Middle frontal gyrus (tissue), 1 donor: ENCODE results near the gene ENTPD2.

ENCODE experiments used
- DNase-seq: peaks from one replicate; pipeline ENCODE4 v3.0.0-alpha.2; 2015; ENCODE audit warnings: low spot score; ENCODE audit errors: extremely low spot score

The ENTPD2 gene

DNA sequence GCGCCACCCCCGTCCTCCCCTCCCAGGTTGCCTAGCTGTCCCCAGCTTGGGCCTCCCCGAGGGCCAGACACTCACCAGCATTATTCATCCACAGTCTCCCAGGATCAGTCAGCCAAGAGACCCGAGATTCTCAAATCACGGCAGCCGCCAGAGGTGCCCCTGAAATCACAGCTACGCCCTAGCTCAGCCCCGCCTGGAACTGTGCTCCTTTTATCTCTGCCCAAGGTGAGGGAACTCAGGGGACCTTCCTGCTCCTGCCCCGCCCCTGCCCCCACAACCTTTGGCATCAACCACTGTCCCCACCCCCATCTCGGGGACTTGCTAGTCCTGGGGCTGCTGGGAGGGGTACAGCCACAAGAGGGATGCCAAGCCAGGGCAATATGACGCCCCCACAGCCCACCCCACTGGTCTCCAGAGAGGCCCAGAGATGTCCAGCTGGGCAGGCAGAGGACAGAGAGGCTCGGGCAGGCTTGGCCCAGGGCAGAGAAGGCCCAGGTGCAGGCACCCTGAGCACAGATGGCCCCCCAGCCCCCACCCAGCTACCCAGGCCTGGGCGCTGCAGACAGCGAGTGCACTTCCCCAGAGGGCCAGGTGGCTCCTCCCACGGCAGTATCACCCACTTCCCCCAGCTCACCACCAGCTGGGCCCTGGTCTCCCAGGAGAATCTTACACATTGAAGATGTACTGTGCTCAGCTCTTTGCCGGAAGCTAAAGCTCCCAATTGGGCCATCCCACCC, 21.8 kb downstream of the ENTPD2 start, which contains the start of gene FUT7:
TSS of gene FUT7 (minus strand) at position 185 of the 737 bp plus-strand sequence. CDS start at position 88, 97 bp downstream.
- DNase-seq = no peak

DNA sequence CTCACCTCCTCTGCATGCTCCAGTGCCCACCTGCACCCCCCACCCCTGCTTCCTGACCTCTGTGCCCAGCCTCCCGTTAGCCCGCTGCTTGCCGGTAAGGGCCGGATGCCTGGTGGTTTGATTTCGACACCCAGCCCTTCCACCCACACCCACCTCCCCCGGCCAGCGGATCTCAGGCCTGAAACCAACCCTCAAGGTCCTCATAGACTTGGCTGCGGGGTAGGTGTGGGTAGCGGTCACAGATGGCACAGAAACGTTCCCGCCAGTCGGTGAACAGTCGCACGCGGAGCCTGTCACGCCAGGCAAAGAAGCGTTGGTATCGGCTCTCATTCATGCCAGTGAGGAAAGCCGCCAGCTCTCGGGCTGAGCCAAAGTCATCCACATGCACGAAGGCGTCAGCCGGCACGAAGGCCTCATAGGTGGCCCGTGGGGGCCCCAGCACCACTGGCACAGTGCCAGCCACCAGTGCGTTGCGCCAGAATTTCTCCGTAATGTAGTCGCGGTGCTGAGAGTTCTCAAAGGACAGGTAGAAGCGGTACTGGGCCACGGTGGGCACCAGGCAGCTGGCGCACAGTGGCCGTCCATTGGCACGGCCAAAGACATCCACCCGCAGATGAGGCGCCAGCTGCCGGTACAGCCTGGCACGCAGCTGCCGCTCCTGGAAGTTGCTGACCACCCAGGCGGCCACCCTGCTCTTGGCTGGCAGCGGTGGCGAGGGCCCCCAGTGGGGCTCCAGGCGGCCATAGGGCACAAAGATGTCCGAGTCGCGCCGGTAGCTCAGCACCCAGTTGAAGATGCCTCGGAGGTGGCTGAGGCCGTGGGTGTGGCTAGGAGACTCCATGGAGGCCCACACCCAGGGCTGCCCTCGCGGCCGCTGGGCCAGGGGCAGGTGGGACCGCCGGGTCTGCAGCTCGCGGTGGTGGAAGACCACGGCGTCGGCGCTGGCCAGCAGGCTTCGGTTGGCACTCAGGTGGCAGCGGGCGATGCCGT, 23.0 kb downstream of the ENTPD2 start:
- DNase-seq = no peak

DNA sequence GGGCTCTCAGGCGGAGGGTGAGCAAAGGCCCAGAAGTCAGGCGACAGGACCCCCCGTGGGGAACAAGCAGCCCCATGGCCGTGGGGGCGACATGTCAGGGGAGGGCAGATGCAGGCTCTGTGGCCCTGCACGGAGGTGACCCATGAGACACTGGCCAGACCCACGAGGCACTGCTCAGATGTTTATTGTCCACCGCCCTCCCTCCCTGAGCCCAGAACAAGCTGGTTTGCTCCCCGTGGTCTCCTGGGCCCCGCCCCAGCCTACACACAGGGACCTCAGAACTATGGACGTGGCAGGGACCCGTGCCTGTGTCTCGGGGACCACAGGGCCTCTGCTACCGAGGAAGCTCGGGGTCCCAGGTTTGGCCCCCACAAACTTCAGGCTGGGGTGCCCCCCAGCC, 23.9 kb downstream of the ENTPD2 start:
- DNase-seq = no peak

DNA sequence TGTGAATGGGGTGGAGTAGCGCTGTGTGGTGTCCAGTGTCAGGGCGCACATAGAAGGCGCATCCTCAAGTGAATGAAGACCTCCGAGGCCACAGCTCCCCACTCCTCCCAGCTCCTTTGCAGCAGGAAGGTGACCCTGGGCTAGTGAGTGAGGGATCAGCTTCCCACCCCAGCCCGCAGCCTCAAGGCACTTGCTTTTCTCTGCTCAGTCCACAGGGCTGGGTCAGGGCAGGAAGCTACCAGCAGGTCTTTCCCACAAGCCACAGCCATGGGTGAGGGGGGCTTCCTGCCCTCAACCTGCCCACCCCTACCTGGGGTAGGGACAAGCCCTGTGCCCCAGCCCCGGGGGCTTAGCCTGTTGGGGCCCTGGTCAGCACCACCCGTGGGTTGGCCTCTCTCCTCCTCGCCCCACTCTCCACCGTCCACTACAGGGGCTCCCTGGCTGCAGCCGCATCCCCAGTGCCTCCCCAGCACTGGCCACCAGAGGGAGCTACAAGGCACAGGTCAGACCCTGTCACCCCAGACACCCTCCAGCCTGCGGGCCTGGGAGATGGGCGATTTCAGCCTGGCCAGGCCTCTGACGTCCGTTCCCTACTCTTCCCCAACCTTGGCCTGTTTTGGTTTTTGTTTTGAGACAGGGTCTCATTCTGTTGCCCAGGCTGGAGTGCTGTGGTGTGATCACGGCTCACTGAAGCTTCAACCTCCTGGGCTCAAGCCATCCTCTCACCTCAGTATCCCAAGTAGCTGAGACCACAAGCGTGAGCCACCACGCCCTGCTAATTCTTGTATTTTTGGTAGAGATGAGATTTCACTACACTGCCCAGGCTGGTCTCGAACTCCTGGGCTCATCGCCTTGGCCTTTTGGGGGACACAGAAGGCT, 24.6 kb downstream of the ENTPD2 start:
- no peak for DNase-seq

DNA sequence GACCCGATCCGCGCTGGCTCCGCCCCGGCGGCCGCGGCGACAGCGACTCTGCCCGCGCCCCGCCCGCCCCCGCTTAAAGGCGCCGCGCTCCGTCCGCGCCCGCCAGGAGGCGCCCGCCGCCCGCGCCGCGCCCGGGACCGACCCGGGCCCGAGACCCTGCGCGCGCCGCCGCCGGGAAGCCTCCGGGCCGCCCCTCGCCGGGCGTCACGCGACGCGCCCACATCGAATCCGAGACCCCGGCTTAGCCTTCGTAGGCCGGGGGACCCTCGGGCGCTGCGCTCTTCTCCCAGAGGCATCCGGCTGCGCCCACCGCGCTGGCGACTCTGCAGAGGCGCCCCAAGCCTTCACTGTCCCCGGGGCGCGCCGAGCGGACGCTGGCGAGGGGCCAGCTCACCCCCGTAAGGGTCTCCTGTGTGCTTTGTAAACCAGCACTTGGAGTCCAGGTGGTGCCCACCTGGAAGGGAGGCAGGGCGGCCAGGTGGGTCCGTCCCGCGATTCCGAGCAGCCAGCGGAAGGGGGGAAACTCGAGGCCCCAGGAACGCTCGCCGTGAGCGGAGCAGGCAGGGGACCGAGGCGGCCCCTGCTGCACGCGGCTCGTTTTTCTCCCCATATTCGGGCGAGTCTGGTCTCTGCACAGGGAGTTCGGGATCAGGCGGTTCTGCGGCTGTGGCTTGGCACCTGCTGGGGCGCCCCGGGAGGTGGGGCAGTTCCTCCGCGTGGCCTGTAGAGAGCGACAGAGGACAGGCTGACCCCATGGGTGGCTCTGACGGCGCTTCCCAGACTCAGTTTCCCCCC, 25.4 kb downstream of the ENTPD2 start:
- DNase-seq = peak; percentile 69

DNA sequence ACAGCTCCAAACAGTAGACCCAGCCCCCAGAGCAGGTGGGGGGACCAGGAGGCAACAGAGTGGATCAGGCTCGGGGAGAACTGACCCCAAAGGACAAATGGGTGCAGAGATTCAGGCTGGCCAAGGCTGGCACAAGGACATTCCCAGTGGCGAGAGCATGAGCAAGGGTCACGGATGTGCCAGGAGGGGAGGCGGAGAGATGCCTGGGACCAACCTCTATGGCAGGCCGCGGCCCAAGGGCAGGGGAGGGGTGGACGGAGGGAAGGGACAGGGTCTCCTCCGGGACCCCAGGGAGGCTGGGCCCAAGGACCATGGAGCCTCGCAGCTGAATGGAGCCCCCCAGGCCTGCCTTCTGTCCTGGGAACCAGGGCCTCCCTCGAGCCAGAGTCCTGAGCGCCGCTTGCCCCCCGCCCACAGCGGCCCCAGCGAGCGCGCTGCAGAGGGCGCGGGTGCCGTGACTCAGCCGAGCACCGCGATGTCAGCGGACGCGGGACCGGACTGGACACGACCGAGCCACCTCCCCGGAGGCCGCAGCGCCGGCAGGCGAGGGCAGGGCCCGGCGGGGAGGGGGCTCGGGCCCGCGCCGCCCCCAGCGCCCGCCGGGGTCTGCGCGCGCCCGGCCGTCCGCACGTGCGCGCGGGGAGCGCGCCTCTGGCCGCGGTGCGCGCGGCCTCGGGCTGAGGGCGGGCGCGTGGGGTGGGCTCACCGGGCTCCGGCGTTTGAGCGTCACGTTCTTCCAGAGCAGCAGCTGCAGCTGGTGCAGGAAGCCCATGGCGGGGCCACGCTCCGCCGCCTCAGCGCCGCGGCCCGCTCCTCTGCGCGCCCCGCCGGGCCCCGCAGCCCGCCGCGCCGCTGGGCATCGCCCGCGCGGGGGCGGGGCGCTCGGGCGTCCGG, 26.2 kb downstream of the ENTPD2 start, which contains the start of gene ABCA2:
TSS of gene ABCA2 (minus strand) at position 869 of the 894 bp plus-strand sequence. CDS start at position 772, 97 bp downstream.
- DNase-seq = no peak

DNA sequence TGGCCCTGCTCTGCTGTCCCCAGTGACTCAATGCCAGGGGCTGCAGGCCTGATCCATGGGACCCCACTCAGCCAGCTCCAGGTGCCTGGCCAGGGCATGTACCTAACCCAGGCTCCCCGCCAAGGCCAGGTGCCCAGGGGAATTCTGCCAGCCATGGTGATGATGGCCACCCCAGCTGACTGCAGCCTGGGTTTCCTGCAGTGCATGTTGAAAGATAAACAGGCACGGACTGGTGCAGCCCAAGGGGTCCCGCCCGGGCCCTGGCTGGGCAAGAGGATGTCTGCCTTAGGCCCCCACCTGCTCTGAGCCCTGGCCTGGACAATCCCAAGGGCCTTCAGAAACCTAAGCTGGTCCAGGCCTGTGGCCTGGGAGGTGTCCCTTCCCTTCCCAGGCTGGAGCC, 27.0 kb downstream of the ENTPD2 start:
- no peak for DNase-seq

DNA sequence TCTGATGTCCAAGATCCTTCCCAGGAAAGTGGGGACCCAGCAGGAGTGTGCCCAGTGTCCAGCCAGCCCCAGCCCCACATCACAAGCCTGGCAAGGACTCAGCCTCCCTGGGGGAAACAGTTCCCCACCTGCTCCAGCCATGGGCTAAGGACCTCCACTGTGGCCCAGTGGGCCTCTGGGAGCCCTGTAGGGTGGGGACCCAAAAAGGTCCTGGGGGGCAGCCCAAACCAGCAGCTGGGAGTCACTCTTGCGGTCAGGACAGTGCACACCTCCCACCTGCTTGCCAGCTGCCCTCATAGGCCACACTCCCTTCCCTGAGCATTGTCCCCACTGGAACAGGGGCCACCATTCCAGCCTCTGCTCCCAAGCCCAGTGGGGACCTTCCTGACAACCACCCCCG, 27.5 kb downstream of the ENTPD2 start:
- no peak for DNase-seq

DNA sequence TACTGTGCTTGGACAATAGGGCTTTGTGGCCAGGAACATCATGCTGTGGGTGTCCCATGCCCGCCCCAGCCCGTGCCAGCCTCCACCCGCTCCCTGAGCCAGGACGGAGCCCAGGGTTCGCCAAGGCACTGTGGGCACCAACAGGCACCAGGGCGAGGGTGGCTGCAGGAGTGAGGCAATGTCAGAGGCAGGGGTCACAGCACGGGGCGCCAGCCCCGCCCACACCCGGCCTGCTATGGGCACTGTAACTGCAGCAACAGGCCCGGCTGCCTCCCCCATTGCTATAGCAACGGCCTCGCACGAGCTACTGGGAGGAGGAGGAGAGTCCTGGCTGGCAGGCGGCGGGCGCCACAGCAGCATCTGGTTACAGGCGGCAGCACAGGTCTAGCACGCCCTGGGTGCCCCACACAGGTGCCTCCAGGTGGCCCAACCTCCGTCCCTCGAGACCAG, 28.3 kb downstream of the ENTPD2 start:
- peak; percentile 88 for DNase-seq

DNA sequence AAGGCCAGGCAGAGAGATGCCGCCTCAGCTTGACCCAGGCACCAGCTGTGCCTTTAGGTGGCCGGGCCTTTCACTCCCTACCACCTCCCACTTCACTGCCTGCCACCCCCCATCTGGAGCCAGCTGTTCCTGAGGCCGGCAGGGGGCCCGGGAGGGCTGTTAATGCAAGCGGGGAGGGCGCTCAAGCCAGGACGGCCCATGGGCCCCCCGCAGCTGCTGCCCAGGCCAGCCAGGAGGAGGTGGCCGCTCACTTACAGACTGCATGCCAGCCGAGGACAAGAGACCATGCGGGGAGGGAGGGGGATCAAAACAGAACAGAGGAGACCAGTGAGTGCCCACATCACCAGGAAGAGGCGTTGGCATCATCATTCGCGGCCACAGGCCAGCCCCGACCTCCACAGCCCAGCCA, 30.3 kb downstream of the ENTPD2 start:
- DNase-seq = no peak

DNA sequence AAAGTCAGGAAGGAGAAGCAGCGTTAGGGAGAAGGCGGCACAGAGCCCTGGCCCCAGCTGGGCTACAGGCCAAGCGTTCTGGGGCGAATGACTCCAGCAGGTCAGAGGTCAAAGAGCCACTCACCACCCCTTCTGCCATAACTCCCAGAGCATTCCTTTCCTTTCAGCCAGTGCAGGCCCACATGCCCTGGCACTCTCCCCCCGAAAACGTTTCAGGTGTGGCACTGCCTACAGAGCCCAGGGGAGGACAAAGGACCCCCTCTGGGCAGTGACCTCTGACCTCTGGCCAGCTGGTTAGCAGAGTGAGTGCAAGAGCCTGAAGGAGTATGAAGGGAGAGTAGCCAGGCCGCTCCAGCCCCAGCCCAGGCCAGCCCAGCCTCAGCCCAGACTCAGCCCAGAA, 30.7 kb downstream of the ENTPD2 start:
- no peak for DNase-seq

DNA sequence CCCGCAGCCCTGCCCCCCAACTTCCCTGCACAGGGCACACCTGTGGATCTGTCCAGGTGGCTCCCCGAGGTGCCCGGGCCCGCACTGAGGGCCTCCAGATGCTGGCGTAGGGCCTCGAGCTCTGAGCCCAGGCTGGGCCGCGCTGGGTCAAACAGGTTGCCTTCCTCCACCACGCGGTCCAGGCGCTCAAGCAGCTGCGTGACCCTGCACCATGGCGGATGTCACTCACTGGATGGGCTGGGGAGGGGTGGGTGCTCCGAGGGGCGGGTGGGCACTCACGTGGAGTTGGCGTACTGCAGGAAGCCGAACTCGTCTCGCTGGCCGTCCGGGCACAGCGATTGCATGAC, 31.2 kb downstream of the ENTPD2 start:
- no peak for DNase-seq

DNA sequence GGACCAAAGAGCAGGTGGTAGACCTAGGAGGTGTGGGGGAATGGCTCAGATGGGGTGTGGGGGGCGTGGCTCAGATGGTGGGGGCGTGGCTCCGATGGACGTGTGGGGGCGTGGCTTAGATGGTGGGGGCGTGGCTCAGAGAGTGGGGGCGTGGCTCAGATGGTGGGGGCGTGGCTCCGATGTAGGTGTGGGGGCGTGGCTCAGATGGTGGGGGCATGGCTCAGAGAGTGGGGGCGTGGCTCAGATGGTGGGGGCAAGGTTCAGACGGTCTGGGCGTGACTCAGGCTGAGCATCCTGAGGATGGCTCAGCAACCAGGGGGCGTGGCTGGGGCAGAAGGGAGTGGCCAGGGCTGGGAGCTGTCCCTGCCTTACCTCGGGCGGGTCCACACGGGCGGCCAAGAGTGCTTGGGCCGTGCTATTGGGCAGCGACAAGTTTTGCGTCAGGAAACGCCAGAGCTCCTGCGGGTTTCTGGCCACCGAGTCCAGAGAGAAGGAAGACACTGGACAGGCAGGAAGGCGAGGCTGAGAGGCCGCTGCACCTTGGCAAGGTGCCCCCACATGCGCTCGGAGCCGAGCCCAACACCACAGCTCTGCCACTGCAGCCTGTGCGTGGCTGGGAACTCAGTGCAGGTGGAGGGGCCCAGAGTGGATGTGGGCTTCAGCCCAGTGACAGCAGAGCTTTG, 31.7 kb downstream of the ENTPD2 start:
- peak; percentile 60 for DNase-seq

DNA sequence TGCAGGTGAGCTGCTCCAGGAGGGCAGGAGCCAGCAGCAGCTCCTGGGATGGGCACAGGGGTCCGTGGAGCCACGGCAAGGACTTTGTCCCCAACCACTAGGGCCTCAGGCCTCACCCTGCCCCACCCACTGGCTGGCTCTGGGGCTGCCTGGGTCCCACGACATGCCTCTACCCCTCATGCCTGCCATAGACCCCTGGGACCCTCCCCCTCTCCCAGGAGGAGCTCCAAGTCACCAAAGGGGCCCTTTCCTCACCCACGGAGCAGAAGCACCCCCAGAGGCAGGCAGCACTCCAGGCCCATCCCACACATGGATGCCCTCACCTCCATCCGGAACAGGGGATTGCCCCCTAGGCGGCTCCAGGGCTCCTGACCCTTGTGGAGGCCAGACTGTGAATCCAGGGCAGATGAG, 32.3 kb downstream of the ENTPD2 start:
- DNase-seq = no peak

DNA sequence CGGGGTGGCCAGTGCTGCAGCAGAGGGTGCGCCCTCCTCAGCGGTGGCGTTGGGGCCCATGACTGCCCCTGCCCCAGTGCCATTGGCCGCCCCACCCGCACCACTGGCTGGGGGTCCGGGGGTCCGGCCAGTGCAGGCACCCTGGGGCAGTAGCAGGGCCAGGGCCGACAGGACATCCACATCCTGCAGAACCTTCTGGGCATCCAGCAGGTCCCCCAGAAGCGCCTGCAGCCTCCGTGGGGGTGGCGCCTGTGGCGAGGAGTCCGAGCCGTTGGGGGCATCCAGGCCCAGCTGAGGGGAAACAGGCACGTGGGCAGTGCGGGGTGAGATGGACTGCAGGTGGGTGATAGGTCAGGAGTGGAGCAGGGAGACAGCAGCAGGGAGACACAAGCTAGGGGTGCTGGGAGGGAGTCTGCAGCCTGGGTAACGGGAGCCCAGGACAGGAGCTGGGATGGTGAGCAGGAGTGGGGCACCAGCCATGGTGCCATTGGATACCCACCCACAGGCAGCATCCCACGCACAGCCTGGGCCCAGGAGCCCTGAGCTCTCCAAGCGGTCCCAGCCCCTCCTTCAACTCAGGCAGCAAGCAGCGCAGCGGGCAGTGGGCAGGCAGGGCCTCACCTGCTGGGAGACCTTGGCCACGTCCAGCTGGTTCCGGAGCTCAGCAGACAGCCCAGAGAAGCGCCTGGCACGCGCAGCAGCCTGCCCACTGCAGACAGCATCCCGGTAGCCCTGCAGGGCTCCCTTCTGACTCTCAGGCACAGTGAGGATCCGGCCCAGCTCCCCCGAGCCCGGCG, 32.9 kb downstream of the ENTPD2 start:
- no peak for DNase-seq

DNA sequence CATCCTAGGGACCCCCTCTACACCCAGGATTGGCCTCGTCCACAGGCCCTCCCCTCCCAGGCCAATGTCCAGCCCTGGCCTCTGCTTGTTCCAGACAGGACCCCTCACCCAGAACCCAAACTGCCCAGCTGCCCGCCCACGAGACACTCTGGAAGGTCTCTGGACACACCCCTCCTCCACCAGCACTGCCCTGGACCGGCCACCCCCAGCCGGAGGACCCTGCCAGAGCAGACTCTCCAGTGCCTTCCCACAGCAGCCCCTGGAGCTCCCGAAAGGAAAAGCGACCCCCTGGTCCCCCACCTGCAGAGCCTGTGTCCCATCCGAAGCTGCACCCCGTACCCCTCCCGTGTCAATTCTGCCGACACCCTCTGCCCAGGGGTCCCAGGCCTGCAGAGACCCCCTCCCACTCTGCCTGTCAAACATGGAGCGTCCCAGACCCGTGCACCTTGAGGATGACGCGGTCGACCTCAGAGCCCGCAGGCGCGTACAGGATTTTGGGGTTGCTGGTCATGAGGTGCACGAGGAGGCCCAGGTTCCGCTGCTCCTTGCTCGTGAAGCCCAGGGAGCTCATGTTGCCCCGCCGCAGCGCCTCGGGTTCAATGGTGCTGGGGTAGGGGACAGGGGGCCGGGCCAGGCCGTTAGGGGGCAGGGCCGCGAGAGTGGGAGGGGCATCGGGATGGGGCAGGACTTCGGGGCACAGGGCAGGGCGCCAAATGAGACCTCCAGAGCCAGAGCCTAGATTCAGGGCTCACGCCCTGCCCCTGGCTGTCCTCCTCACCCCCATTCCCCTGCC, 33.8 kb downstream of the ENTPD2 start:
- no peak for DNase-seq
